ENCODE results near the gene SIGLEC7. TPM values are rescaled to one million over a fixed set of nuclear protein-coding genes. Genes with fewer than 3 reads are reported as not detected.

The SIGLEC7 gene
- total RNA-seq, 1 donor from 2014 or later: not detected

- no peak for DNase-seq (ENCODE audit: low read depth)
Observed at GRCh38 chr19:51116736-51117286, 25.3 kb upstream of the SIGLEC7 start.

- no peak for DNase-seq (ENCODE audit: low read depth)
Observed at GRCh38 chr19:51119101-51119500, 23.0 kb upstream of the SIGLEC7 start.

- DNase-seq (ENCODE audit: low read depth): no peak
Observed at GRCh38 chr19:51119611-51120010, 22.5 kb upstream of the SIGLEC7 start.

- DNase-seq (ENCODE audit: low read depth): no peak
Observed at GRCh38 chr19:51120160-51120559, 21.9 kb upstream of the SIGLEC7 start.

GRCh38 chr19:51121257-51121656, 20.8 kb upstream of the SIGLEC7 start:
- DNase-seq (ENCODE audit: low read depth): no peak

- no peak for DNase-seq (ENCODE audit: low read depth)
Observed at GRCh38 chr19:51122112-51122981, 19.8 kb upstream of the SIGLEC7 start.

GRCh38 chr19:51123381-51123800, 18.7 kb upstream of the SIGLEC7 start:
- no peak for DNase-seq (ENCODE audit: low read depth)

GRCh38 chr19:51123802-51124201, 18.3 kb upstream of the SIGLEC7 start:
- DNase-seq (ENCODE audit: low read depth): no peak

- DNase-seq (ENCODE audit: low read depth): no peak
Observed at GRCh38 chr19:51124216-51124615, 17.9 kb upstream of the SIGLEC7 start.

GRCh38 chr19:51124729-51125128, 17.4 kb upstream of the SIGLEC7 start, which contains the start of gene SIGLEC9:
Gene SIGLEC9 (plus strand): TSS chr19:51124906. CDS start chr19:51124975, 69 bp downstream.
- DNase-seq (ENCODE audit: low read depth): no peak

GRCh38 chr19:51125421-51126075, 16.6 kb upstream of the SIGLEC7 start:
- DNase-seq (ENCODE audit: low read depth): no peak

- DNase-seq (ENCODE audit: low read depth): no peak
Observed at GRCh38 chr19:51127032-51127431, 15.1 kb upstream of the SIGLEC7 start.

GRCh38 chr19:51127755-51128154, 14.3 kb upstream of the SIGLEC7 start:
- no peak for DNase-seq (ENCODE audit: low read depth)

GRCh38 chr19:51128227-51128626, 13.9 kb upstream of the SIGLEC7 start:
- no peak for DNase-seq (ENCODE audit: low read depth)

- no peak for DNase-seq (ENCODE audit: low read depth)
Observed at GRCh38 chr19:51129716-51130115, 12.4 kb upstream of the SIGLEC7 start.

- DNase-seq (ENCODE audit: low read depth): peak; percentile 58
Observed at GRCh38 chr19:51131780-51132680, 10.1 kb upstream of the SIGLEC7 start.

GRCh38 chr19:51135004-51135403, 7.1 kb upstream of the SIGLEC7 start:
- no peak for DNase-seq (ENCODE audit: low read depth)

- DNase-seq (ENCODE audit: low read depth): no peak
Observed at GRCh38 chr19:51135986-51136762, 5.9 kb upstream of the SIGLEC7 start.

GRCh38 chr19:51136851-51137551, 5.1 kb upstream of the SIGLEC7 start:
- no peak for DNase-seq (ENCODE audit: low read depth)
